Muscle layer of colon (tissue), 2 donors: ENCODE results near the gene RETREG3.

ENCODE experiments used
- H3K27ac ChIP-seq: one replicate; pipeline ENCODE4 v1.7.0; 2013; ENCODE audit warnings: low read depth, mild to moderate bottlenecking, low read length, moderate library complexity
- H3K27me3 ChIP-seq, 2 donors: one replicate each; pipeline ENCODE4 v1.7.0; 2013; ENCODE audit warnings: low read length in 2 of 2, mild to moderate bottlenecking in 2 of 2; ENCODE audit not compliant: insufficient read depth in 2 of 2, control insufficient read depth in 1 of 2
- H3K36me3 ChIP-seq: one replicate; pipeline ENCODE4 v1.7.0; 2013; ENCODE audit warnings: mild to moderate bottlenecking, low read length; ENCODE audit not compliant: insufficient read depth
- H3K4me1 ChIP-seq: one replicate; pipeline ENCODE4 v1.7.0; 2013; ENCODE audit warnings: mild to moderate bottlenecking, low read length; ENCODE audit not compliant: insufficient read depth
- H3K4me3 ChIP-seq, 2 donors: one replicate each; pipeline ENCODE4 v1.7.0; 2013; ENCODE audit warnings: low read length in 2 of 2, low read depth in 1 of 2, mild to moderate bottlenecking in 1 of 2, moderate library complexity in 1 of 2
- H3K9ac ChIP-seq: one replicate; pipeline ENCODE4 v1.7.0; 2013; ENCODE audit warnings: low read length
- H3K9me3 ChIP-seq: one replicate; pipeline ENCODE4 v1.7.0; 2013; ENCODE audit warnings: mild to moderate bottlenecking, low read length
- donor health status: abdominal sarcoma.
- donor health status: Adenocarcinoma of cecum.

Gene RETREG3, protein sequence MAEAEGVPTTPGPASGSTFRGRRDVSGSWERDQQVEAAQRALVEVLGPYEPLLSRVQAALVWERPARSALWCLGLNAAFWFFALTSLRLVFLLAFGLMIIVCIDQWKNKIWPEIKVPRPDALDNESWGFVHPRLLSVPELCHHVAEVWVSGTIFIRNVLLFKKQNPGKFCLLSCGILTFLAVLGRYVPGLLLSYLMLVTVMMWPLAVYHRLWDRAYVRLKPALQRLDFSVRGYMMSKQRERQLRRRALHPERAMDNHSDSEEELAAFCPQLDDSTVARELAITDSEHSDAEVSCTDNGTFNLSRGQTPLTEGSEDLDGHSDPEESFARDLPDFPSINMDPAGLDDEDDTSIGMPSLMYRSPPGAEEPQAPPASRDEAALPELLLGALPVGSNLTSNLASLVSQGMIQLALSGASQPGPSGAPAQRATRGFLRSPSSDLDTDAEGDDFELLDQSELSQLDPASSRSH

DNA sequence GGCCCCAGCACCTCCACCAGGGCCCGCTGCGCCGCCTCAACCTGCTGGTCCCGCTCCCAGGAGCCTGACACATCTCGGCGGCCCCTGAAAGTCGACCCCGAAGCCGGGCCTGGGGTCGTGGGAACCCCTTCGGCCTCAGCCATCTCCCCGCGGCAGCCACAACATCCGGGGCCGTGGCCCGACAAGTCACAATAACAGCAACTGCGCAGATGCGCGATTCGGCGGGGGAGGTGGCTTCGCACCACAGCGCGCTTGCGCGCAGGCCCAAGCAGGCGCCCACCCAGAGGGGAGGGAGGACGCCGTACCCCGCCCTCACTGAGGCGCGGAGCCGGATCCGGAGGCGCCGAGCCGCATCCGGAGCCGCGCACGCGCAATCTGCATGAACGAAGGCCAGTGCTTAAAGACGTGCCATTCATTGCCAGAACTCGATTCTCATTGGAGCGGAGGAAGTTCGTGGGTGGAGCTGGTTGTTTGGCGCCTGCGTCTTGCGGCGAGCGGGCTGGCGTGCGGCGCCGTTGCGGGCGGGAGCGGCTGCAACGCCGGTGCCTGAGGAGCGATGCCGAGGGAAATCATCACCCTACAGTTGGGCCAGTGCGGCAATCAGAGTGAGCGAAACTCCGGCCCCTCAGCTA is at the start of gene RETREG3, which contains the start of gene TUBG1:
Gene RETREG3 (minus strand): TSS at position 193 of the 632 bp plus-strand sequence. CDS start 50 bp downstream, at position 143.
Gene TUBG1 (plus strand): TSS at position 502 of the 632 bp plus-strand sequence. CDS start 55 bp downstream, at position 557.
- Histone ChIP-seq H3K4me3 (peak within 1 kb of the TSS; percentile 96), H3K36me3 (peaks cover 16% of the 10 kb centered on the region), H3K9ac (peak within 1 kb of the TSS; percentile 87), H3K27me3 (no peaks in the 10 kb centered on the region), H3K9me3 (no peaks in the 10 kb centered on the region), H3K27ac (peak within 1 kb of the TSS; percentile 98), H3K4me1 (peaks cover 30% of the 10 kb centered on the region)

DNA sequence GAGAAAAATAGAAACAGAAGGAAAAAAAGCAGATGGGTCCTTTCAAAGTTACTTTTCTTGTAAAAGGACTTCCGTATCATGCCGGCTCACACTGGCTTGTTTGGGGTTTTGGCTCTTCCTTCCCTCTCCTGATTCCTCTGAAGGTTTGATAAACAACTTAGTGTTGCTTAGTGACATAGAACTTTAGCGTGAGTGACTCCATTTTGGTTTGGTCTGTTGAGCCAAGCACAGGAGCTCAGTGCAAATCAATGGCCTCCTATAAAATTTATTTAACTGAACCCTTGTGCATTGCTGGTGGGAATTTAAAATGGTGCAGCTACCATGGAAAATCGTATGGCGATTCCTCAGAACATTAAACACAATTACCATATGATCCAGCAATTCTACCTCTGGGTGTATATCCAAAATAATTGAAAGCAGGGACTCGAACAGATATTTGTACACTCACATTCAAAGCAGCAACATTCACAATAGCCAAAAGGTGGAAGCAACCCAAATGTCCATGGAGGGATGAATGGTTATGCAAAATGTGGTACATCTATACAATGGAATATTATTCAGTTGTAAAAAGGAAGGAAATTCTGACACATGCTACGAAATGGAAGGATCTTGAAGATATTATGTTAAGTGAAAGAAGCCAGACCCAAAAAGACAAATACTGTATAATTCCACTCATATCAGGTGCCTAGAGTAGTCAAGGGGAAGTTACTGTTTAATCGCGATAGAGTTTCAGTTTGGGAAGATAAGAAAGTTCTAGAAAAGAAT is 48.8 kb upstream of the RETREG3 start:
- Histone ChIP-seq H3K27ac (no peak overlapping the region), H3K4me3 (no peak overlapping the region), H3K9ac (no peak overlapping the region)

DNA sequence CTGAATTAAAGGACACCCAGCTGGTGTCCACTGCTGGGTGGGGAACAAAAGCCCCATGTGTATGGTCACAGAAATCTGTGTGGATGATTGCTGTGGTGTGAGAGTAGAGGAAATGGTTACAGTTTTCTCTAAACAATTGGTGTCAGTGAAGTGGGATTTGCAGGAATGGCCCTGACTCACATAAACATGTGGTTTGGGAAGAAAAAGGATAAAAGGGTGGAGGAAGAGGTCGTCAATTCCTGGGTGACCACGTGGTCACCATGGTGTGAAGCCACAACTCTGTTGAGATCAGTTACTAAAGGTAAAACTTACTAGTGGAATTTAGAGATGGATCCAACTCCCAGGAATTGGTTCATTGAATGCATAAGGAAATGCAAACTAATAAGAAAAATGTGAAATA is 46.4 kb upstream of the RETREG3 start:
- no peak overlapping the region for H3K27ac ChIP-seq
- H3K27me3 ChIP-seq, result no peaks in the 10 kb centered on the region
- H3K9ac ChIP-seq, result no peak overlapping the region
- H3K4me3 ChIP-seq, result no peak overlapping the region
- H3K36me3 ChIP-seq, result no peaks in the 10 kb centered on the region
- H3K4me1 ChIP-seq, result peaks cover 5% of the 10 kb centered on the region
- no peaks in the 10 kb centered on the region for H3K9me3 ChIP-seq

More for the DNA sequence above, 48.8 kb upstream of the RETREG3 start:
- no peaks in the 10 kb centered on the region for H3K27me3 ChIP-seq
- peaks cover 7% of the 10 kb centered on the region for H3K4me1 ChIP-seq
- H3K36me3 ChIP-seq, result peaks cover 11% of the 10 kb centered on the region
- H3K9me3 ChIP-seq, result no peaks in the 10 kb centered on the region

DNA sequence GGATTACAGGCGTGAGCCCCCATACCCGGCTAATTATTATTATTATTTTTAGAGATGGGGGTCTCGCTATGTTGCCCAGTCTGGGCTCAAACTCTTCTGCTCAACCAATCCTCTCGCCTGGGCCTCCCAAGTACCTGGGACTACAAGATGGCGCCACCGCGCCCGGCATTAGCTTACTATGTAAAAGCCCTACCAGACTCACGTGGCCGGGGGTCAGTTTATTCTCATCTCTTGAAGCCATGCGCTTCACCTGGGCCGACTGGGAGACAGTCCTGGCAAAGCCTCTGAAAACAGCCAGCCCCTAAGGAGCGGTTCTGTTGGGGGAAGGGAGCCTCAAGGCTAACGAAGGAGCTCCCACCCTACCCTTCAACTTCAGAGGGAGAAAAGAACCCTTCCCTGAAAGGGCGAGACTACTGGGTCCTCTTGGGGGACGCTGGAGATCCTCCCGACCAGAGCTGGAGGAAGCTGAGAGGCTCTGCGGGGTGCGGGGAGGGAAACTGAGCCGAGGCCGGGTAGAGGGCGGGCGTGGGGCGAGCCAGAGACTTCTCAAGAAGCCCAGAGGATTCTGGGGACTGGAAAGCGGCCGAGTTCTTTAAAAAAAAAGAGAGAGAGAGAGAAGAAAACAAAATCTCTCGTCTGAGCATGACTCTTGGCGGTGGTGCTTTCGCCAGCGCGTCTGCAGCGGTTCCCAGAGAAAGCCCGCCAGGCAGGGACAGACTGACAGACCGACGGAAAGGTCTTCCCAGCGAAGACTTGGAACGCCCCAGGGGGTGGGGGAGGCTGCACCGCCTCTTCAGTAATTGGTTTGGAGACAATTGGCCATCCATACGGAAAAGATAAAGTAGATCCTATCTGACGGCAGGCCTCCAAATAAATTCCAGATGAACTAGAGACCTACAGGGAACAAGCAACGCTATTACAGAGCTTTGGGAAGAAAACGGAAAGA is 44.3 kb upstream of the RETREG3 start:
- Histone ChIP-seq H3K9me3 (no peaks in the 10 kb centered on the region), H3K27me3 (no peaks in the 10 kb centered on the region), H3K27ac (peak overlapping the region; percentile 79), H3K36me3 (no peaks in the 10 kb centered on the region), H3K4me3 (peak overlapping the region; percentile 16 to 54), H3K9ac (peak overlapping the region; percentile 25), H3K4me1 (no peaks in the 10 kb centered on the region)

DNA sequence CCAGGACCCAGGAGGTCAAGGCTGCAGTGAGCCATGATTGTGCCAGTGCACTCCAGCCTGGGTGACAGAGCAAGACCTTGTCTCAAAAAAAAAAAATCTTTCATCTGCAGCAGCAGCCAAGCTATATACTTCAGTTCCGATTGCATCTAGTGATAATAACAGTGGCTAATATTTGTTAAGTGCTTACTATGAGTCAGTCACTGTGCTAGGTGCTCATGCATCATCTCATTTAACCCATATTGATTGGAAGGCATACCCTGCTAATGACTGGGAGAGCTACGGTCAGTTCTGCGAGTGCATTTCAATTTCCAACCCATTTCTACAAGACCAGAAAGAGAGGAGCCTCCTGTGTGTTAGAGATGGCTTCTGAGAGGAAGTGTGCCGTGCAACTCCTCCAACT is 42.2 kb upstream of the RETREG3 start:
- Histone ChIP-seq H3K9ac (no peak overlapping the region), H3K4me1 (no peaks in the 10 kb centered on the region), H3K36me3 (no peaks in the 10 kb centered on the region), H3K27me3 (no peaks in the 10 kb centered on the region), H3K4me3 (no peak overlapping the region), H3K9me3 (no peaks in the 10 kb centered on the region), H3K27ac (no peak overlapping the region)

DNA sequence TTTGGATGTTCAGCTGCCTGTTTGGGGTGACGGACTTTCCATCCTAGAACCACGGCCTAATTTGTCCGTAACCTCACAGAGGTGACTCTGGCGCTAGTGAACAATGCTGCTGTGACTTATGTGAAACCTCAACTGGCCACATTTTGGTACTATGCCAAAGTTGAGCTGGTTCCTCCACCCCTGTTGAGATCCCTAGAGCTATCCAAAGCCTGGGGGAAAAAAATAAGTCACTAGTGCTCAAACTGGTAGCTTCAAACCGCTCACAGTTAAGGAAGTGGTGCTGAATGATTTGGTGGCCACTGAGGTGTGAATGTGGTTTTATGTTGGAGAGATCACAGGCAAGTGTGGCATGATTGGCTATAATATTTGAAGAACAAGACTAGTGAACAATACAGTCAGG is 38.6 kb upstream of the RETREG3 start:
- no peak overlapping the region for H3K9ac ChIP-seq
- no peaks in the 10 kb centered on the region for H3K9me3 ChIP-seq
- H3K4me1 ChIP-seq, result no peaks in the 10 kb centered on the region
- no peak overlapping the region for H3K4me3 ChIP-seq
- no peaks in the 10 kb centered on the region for H3K27me3 ChIP-seq
- H3K36me3 ChIP-seq, result no peaks in the 10 kb centered on the region
- no peak overlapping the region for H3K27ac ChIP-seq

DNA sequence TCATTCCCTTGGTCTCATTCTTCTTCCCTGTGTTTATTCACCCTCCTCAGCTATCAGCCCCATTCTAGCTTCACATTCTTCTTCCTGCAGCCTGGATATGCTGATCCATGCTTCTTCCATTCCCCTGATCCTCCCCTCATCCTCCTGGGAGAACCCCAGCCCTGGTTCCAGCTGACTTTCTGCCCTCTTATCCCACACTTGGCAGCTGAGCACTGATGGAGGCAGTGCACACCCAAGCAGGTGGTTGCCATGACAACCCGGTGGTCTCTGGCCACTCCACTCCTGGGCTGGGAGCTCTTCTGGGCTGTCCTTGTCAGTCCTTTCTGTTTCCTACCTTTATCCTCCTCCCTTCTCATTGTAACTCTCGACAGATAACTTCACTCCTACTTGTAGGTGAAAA is 33.2 kb upstream of the RETREG3 start:
- Histone ChIP-seq H3K4me1 (no peaks in the 10 kb centered on the region), H3K9me3 (no peaks in the 10 kb centered on the region), H3K4me3 (no peak overlapping the region), H3K9ac (no peak overlapping the region), H3K27ac (no peak overlapping the region), H3K27me3 (no peaks in the 10 kb centered on the region), H3K36me3 (no peaks in the 10 kb centered on the region)

DNA sequence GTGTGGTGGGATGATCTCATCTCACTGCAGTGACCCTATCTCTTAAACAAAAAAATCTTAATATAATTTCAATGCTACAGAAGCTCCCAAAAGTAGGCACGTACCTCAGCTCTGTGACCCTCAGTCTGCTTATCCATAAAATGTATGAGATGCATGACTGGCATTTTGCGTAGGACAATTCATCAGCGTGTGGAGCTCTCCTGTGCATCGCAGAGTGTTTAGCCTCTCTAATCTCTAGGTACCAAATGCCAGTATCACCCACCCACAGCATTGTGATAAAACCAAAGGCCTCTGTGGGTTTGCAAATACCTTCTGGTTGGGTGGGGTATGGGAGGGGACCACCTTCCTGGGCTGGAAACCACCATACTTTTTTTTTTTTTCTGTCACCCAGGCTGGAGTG is 30.9 kb upstream of the RETREG3 start:
- H3K36me3 ChIP-seq, result no peaks in the 10 kb centered on the region
- no peaks in the 10 kb centered on the region for H3K4me1 ChIP-seq
- H3K9ac ChIP-seq, result no peak overlapping the region
- H3K27me3 ChIP-seq, result no peaks in the 10 kb centered on the region
- H3K4me3 ChIP-seq, result no peak overlapping the region
- H3K9me3 ChIP-seq, result no peaks in the 10 kb centered on the region
- H3K27ac ChIP-seq, result no peak overlapping the region

DNA sequence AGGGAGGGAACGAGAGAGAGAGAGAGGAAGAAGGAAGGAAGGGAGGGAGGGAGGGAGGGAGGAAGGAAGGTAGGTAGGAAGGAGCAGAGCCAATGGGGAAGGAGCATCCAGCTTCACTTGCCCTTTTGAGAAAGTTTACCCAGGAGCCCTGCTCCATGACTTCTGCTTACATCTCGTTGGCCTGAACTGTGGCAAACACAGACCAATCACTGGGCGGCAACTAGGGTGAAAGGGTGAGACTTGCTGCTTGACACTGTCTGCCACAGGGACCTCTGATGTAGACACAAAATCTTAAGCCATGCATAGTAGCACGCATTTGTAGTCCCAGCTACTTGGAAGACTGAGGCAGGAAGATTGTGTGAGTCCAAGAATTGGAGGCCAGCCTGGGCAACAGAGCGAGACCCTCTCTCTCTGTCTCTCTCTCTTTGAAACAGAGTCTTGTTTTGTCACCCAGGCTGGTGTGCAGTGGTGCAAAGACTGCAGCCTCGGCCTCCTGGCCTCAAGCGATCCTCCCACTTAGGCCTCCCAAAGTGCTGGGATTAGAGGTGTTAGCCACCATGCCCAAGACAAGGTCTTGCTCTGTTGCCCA is 30.4 kb upstream of the RETREG3 start:
- no peaks in the 10 kb centered on the region for H3K27me3 ChIP-seq
- H3K9ac ChIP-seq, result no peak overlapping the region
- H3K27ac ChIP-seq, result no peak overlapping the region

DNA sequence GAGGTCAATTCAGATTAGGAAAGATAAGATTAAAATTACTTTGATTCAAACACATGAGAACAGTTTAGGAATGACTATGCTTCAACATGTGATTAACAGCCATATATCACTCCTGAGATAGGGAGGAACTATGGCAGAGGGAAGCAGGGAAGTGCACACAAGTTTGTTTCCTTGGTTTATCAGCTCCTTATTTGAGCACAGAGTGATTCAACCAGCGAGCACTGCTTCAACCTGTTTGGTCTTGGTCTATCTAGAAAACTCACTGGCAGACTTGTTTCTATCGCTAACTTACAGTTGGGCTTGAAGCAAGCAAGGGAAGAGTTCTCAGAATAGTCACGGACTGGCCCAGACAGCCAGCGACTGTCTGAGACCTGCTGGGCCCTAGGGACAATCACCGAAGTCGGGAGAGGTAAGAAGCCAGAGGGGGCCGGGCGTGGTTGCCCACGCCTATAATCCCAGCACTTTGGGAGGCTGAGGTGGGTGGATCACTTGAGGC is 23.8 kb upstream of the RETREG3 start:
- no peak overlapping the region for H3K27ac ChIP-seq
- no peaks in the 10 kb centered on the region for H3K9me3 ChIP-seq
- no peak overlapping the region for H3K4me3 ChIP-seq

More for the DNA sequence above, 30.4 kb upstream of the RETREG3 start:
- H3K36me3 ChIP-seq, result no peaks in the 10 kb centered on the region
- no peaks in the 10 kb centered on the region for H3K9me3 ChIP-seq
- H3K4me1 ChIP-seq, result no peaks in the 10 kb centered on the region
- no peak overlapping the region for H3K4me3 ChIP-seq

More for the DNA sequence above, 23.8 kb upstream of the RETREG3 start:
- Histone ChIP-seq H3K27me3 (no peaks in the 10 kb centered on the region), H3K4me1 (no peaks in the 10 kb centered on the region), H3K9ac (no peak overlapping the region), H3K36me3 (no peaks in the 10 kb centered on the region)
